Breast epithelium (tissue), 3 donors: ENCODE measurements around the gene ATP13A1.

ENCODE experiments used
- POLR2A ChIP-seq: fragments of 450-650 bp; IDR thresholded peaks from one replicate; pipeline ENCODE4 v1.6.1; 2016; ENCODE audit warnings: antibody characterized with exemption, mild to moderate bottlenecking, moderate library complexity
- POLR2AphosphoS5 ChIP-seq, 3 donors: sonication (generic); formaldehyde crosslinking; IDR thresholded peaks; one replicate each; pipeline ENCODE4 v1.6.1; 2017; ENCODE audit warnings: antibody characterized with exemption in 3 of 3
- TF ChIP-seq, protein P1 (sequence below), 3 donors: fragments of 450-650 bp; IDR thresholded peaks; one replicate each; pipeline ENCODE4 v1.5.1; 2016 to 2017; ENCODE audit warnings: antibody characterized with exemption in 3 of 3, mild to moderate bottlenecking in 3 of 3, moderate library complexity in 3 of 3

GRCh38 chr19:19632661-19633060, 30.8 kb downstream of the ATP13A1 start:
- TF ChIP-seq, protein P1, sequence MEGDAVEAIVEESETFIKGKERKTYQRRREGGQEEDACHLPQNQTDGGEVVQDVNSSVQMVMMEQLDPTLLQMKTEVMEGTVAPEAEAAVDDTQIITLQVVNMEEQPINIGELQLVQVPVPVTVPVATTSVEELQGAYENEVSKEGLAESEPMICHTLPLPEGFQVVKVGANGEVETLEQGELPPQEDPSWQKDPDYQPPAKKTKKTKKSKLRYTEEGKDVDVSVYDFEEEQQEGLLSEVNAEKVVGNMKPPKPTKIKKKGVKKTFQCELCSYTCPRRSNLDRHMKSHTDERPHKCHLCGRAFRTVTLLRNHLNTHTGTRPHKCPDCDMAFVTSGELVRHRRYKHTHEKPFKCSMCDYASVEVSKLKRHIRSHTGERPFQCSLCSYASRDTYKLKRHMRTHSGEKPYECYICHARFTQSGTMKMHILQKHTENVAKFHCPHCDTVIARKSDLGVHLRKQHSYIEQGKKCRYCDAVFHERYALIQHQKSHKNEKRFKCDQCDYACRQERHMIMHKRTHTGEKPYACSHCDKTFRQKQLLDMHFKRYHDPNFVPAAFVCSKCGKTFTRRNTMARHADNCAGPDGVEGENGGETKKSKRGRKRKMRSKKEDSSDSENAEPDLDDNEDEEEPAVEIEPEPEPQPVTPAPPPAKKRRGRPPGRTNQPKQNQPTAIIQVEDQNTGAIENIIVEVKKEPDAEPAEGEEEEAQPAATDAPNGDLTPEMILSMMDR (IDR thresholded peaks at IDR 0.05), result no peak
- TF ChIP-seq POLR2AphosphoS5 (IDR thresholded peaks at IDR 0.05), result no peak
- TF ChIP-seq POLR2A, result no peak
